PC-3 (cell line): ENCODE results near the gene MAEA.

Experiments used
- CTCF ChIP-seq: fragments of 300-600 bp; sonication (generic); conservative IDR thresholded peaks from 2 replicates; pipeline ENCODE4 v1.5.1; 2017; ENCODE audit warnings: antibody characterized with exemption, low read depth, mild to moderate bottlenecking, low read length
- EZH2 ChIP-seq: fragments of 300-600 bp; sonication (generic); IDR thresholded peaks from one replicate; pipeline ENCODE4 v1.6.1; 2017; ENCODE audit warnings: antibody characterized with exemption, mild to moderate bottlenecking, low read length; ENCODE audit not compliant: unreplicated experiment
- EZH2phosphoT487 ChIP-seq: fragments of 300-600 bp; sonication (generic); IDR thresholded peaks from 2 replicates; pipeline ENCODE4 v1.6.1; 2018; ENCODE audit warnings: mild to moderate bottlenecking, antibody characterized with exemption, low read length, borderline replicate concordance

- no peak for TF ChIP-seq EZH2
- no peak for TF ChIP-seq CTCF
- TF ChIP-seq EZH2phosphoT487, result no peak
Measured at GRCh38 chr4:1276984-1277383, 12.7 kb upstream of the MAEA start.
